Heart left ventricle (tissue), 13 donors: Measurements from ENCODE around the gene TMEFF1.

ENCODE experiments used
- POLR2A ChIP-seq, 2 donors: fragments of 450-650 bp; IDR thresholded peaks; one replicate each; pipeline ENCODE4 v1.6.1; 2017; ENCODE audit warnings: antibody characterized with exemption in 2 of 2, mild to moderate bottlenecking in 2 of 2, moderate library complexity in 2 of 2
- TF ChIP-seq, protein P1 (sequence below), 12 donors: fragments of 200-600 bp; sonication (generic) in 4 of 12; IDR thresholded peaks; one replicate each; pipeline versions ENCODE4 v1.5.0 to v1.8.0; 2018 to 2022; ENCODE audit warnings: antibody characterized with exemption in 12 of 12, mild to moderate bottlenecking in 5 of 12
- donor health status: ischemic (EF 13 %, LVEDD 7.1; RV severe dilation, severe dysfunction).
- donor health status: DM: no; HTN: yes; CAD: no.
- donor health status: DM: no; HTN: no; CAD: no.
- donor health status: ischemic (EF 25% LVEDD 6.9; RV normal size, moderate dysfunction).
- donor health status: ischemic (EF 25% LVEDD 5.7; RV mildly dilated, moderate dysfunction).
- donor health status: ischemic (EF 35%, LVEDD 5.7; RV mildly dilated, moderate dysfunction).
- donor health status: nonischemic (EF 11% LVEDD 7.7; RV severe dilation, severe dysfunction).
- donor health status: DM: yes; HTN: yes; CAD: no.
- donor health status: PGD.
- donor health status: ischemic (EF 29% LVEDD 5.4; RV normal size, mild dysfunction).
- donor health status: nonischemic (EF 23%, LVEDD 6.1; RV moderate dilation, normal function).

DNA sequence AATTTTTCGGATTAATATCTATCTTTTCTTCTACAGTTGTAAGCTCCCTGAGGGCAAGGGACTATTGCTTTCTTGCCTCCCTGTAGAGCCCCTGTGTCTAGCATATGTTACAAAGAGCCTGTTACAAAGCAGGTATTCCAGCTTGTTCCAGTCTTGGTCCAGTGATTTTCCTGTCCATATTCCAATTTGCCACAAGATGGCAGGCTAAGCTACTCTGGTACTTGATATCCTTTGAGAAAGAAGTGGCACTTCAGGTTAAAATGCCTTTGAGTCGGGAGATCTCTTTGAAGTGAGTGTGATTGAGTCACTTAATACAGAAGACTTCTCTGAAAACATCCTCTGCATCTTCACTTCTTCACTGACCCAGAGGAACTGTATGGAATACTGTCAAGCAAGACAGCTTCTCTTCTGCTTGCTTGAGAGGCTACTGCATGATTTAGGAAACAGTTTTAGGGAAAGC, 129.4 kb downstream of the TMEFF1 start:
- TF ChIP-seq, protein P1, sequence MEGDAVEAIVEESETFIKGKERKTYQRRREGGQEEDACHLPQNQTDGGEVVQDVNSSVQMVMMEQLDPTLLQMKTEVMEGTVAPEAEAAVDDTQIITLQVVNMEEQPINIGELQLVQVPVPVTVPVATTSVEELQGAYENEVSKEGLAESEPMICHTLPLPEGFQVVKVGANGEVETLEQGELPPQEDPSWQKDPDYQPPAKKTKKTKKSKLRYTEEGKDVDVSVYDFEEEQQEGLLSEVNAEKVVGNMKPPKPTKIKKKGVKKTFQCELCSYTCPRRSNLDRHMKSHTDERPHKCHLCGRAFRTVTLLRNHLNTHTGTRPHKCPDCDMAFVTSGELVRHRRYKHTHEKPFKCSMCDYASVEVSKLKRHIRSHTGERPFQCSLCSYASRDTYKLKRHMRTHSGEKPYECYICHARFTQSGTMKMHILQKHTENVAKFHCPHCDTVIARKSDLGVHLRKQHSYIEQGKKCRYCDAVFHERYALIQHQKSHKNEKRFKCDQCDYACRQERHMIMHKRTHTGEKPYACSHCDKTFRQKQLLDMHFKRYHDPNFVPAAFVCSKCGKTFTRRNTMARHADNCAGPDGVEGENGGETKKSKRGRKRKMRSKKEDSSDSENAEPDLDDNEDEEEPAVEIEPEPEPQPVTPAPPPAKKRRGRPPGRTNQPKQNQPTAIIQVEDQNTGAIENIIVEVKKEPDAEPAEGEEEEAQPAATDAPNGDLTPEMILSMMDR (IDR thresholded peaks at IDR 0.05), result peak; percentile 33 to 73 (median 54)
- TF ChIP-seq POLR2A (IDR thresholded peaks at IDR 0.05), result no peak
